Esophagus squamous epithelium (tissue), 4 donors: ENCODE data around the gene BAHCC1.

Source experiments
- POLR2A ChIP-seq, 4 donors: fragments of 450-650 bp; IDR thresholded peaks; one replicate each; pipeline ENCODE4 v1.6.1; 2017; ENCODE audit warnings: antibody characterized with exemption in 4 of 4, mild to moderate bottlenecking in 4 of 4, moderate library complexity in 3 of 4
- TF ChIP-seq, protein P1 (sequence below), 6 experiments: fragments of 450-650 bp in 4 of 6; fragments of 200-600 bp in 2 of 6; sonication (generic) in 2 of 6; IDR thresholded peaks; one replicate each; pipeline ENCODE4 v1.5.1; 2016 to 2019; ENCODE audit warnings: antibody characterized with exemption in 6 of 6, mild to moderate bottlenecking in 4 of 6, moderate library complexity in 4 of 6

- TF ChIP-seq, protein P1, sequence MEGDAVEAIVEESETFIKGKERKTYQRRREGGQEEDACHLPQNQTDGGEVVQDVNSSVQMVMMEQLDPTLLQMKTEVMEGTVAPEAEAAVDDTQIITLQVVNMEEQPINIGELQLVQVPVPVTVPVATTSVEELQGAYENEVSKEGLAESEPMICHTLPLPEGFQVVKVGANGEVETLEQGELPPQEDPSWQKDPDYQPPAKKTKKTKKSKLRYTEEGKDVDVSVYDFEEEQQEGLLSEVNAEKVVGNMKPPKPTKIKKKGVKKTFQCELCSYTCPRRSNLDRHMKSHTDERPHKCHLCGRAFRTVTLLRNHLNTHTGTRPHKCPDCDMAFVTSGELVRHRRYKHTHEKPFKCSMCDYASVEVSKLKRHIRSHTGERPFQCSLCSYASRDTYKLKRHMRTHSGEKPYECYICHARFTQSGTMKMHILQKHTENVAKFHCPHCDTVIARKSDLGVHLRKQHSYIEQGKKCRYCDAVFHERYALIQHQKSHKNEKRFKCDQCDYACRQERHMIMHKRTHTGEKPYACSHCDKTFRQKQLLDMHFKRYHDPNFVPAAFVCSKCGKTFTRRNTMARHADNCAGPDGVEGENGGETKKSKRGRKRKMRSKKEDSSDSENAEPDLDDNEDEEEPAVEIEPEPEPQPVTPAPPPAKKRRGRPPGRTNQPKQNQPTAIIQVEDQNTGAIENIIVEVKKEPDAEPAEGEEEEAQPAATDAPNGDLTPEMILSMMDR (IDR thresholded peaks at IDR 0.05) = no peak
- TF ChIP-seq POLR2A (IDR thresholded peaks at IDR 0.05) = no peak
These were observed 57.8 kb downstream of the BAHCC1 start for GRCh38 chr17:81453076-81453475.
